H1 (cell line): ENCODE data around the gene IGLL5. TPM values are rescaled to one million over a fixed set of nuclear protein-coding genes. Genes with fewer than 3 reads are reported as not detected.

Experiments used
- CTCF ChIA-PET: fragments of 300-600 bp; sonication (Branson Sonifier 250); formaldehyde crosslinking; loops from one replicate; lab custom pipeline; 2021; ENCODE audit not compliant: partially characterized antibody; lab: Charles Lee
- POLR2A ChIA-PET: fragments of 300-600 bp; sonication (Branson Sonifier 250); formaldehyde crosslinking; loops from one replicate; lab custom pipeline; 2021; ENCODE audit warnings: inconsistent platforms; ENCODE audit not compliant: partially characterized antibody; lab: Charles Lee
- DNase-seq, 2 experiments: peaks; one replicate each; pipeline versions ENCODE4 v3.0.0 to v3.0.0-alpha.2; 2010 to 2022; ENCODE audit warnings: low spot score in 2 of 2, low read depth in 1 of 2, mixed read lengths in 1 of 2
- FAIRE-seq: peaks from 2 replicates; lab custom pipeline; 2011; peaks lifted over from hg19 to GRCh38; lab: Jason Lieb, UNC
- H2AFZ ChIP-seq: 2 replicates; pipeline ENCODE4 v1.8.1; 2012; ENCODE audit warnings: low read length, inconsistent platforms
- H2AK5ac ChIP-seq: 2 replicates; pipeline ENCODE4 v1.6.1; 2013; ENCODE audit warnings: low read depth, low read length
- H2BK120ac ChIP-seq: replicated peaks from 2 replicates; pipeline ENCODE3; 2013; ENCODE audit warnings: low read depth, low read length, inconsistent platforms
- H2BK12ac ChIP-seq: 2 replicates; pipeline ENCODE4 v1.6.1; 2013; ENCODE audit warnings: low read depth, low read length
- H2BK15ac ChIP-seq: 2 replicates; pipeline ENCODE4 v1.6.1; 2013; ENCODE audit warnings: low read length
- H2BK20ac ChIP-seq: 2 replicates; pipeline ENCODE4 v1.6.1; 2013; ENCODE audit warnings: low read length
- H2BK5ac ChIP-seq: 2 replicates; pipeline ENCODE4 v1.6.1; 2013; ENCODE audit warnings: low read depth, low read length
- H3K14ac ChIP-seq: 2 replicates; pipeline ENCODE4 v1.6.1; 2013; ENCODE audit warnings: inconsistent platforms; ENCODE audit not compliant: insufficient read length
- H3K18ac ChIP-seq: 2 replicates; pipeline ENCODE4 v1.6.1; 2013; ENCODE audit warnings: low read length; ENCODE audit errors: extremely low read depth
- H3K23ac ChIP-seq: 2 replicates; pipeline ENCODE4 v1.6.1; 2013; ENCODE audit warnings: inconsistent platforms; ENCODE audit not compliant: insufficient read length
- H3K23me2 ChIP-seq: 2 replicates; pipeline ENCODE4 v1.6.1; 2013; ENCODE audit warnings: low read depth, low read length
- H3K27ac ChIP-seq: 2 replicates; pipeline ENCODE4 v1.6.1; 2011; ENCODE audit warnings: low read depth, low read length, inconsistent platforms
- H3K27me3 ChIP-seq, 4 experiments: replicated peaks in 1 of 4; 1 replicate in 1 of 4; 2 replicates in 3 of 4; pipeline versions ENCODE4 v1.6.1 to v1.8.1; 2011 to 2013; ENCODE audit warnings: low read length in 3 of 4, mild to moderate bottlenecking in 3 of 4, inconsistent platforms in 2 of 4, mixed read lengths in 2 of 4, moderate library complexity in 1 of 4; ENCODE audit not compliant: control insufficient read depth in 3 of 4, insufficient read depth in 3 of 4; ENCODE audit errors: extremely low read depth in 1 of 4
- H3K36me3 ChIP-seq, 4 experiments: 2 replicates each; pipeline versions ENCODE4 v1.6.1 to v1.8.1; 2011 to 2013; ENCODE audit warnings: mild to moderate bottlenecking in 4 of 4, low read length in 3 of 4, moderate library complexity in 2 of 4, control low read depth in 1 of 4, inconsistent platforms in 1 of 4; ENCODE audit not compliant: insufficient read depth in 4 of 4, control insufficient read depth in 2 of 4
- H3K4ac ChIP-seq: replicated peaks from 2 replicates; pipeline ENCODE3; 2013; ENCODE audit warnings: low read length, low read depth, mixed read lengths, inconsistent platforms; ENCODE audit not compliant: insufficient read length
- H3K4me1 ChIP-seq, 4 experiments: replicated peaks in 1 of 4; 1 replicate in 1 of 4; 2 replicates in 3 of 4; pipeline versions ENCODE4 v1.6.1 to v1.8.1; 2011 to 2013; ENCODE audit warnings: low read length in 3 of 4, inconsistent platforms in 2 of 4, mixed read lengths in 1 of 4; ENCODE audit not compliant: insufficient read depth in 4 of 4, control insufficient read depth in 3 of 4
- H3K4me2 ChIP-seq, 2 experiments: 2 replicates each; pipeline versions ENCODE4 v1.6.1 to v1.8.1; 2011 to 2013; ENCODE audit warnings: low read depth in 2 of 2, low read length in 2 of 2, control low read depth in 1 of 2, inconsistent platforms in 1 of 2, mild to moderate bottlenecking in 1 of 2; ENCODE audit not compliant: insufficient read depth in 1 of 2
- H3K4me3 ChIP-seq, 4 experiments: fragments of 200-600, 300-600 bp in 1 of 4; sonication (generic), shearing (Covaris generic), sonication (Bioruptor Twin) in 1 of 4; 2 replicates each; pipeline versions ENCODE4 v1.5.1 to v1.8.1; 2011 to 2016; ENCODE audit warnings: low read length in 4 of 4, low read depth in 3 of 4, control low read depth in 2 of 4, inconsistent platforms in 2 of 4, mild to moderate bottlenecking in 2 of 4, mixed read lengths in 1 of 4, moderate library complexity in 1 of 4; ENCODE audit not compliant: insufficient read depth in 2 of 4; ENCODE audit errors: extremely low read depth in 1 of 4
- H3K56ac ChIP-seq: replicated peaks from 2 replicates; pipeline ENCODE3; 2013; ENCODE audit warnings: low read depth, mild to moderate bottlenecking, mixed read lengths, low read length, inconsistent platforms; ENCODE audit not compliant: insufficient read length
- H3K79me1 ChIP-seq: 2 replicates; pipeline ENCODE4 v1.6.1; 2013; ENCODE audit warnings: low read depth, low read length, control low read depth
- H3K79me2 ChIP-seq, 2 experiments: 2 replicates each; pipeline versions ENCODE4 v1.6.1 to v1.8.1; 2012 to 2013; ENCODE audit warnings: low read length in 2 of 2, mild to moderate bottlenecking in 2 of 2, inconsistent platforms in 1 of 2; ENCODE audit not compliant: insufficient read depth in 2 of 2, control insufficient read depth in 1 of 2
- H3K9ac ChIP-seq, 4 experiments: replicated peaks in 1 of 4; 1 replicate in 1 of 4; 2 replicates in 3 of 4; pipeline versions ENCODE4 v1.6.1 to v1.8.1; 2011 to 2013; ENCODE audit warnings: low read depth in 3 of 4, low read length in 3 of 4, control low read depth in 2 of 4, mild to moderate bottlenecking in 2 of 4, moderate library complexity in 2 of 4, inconsistent platforms in 1 of 4; ENCODE audit errors: extremely low read depth in 1 of 4
- H3K9me3 ChIP-seq, 2 experiments: 2 replicates each; pipeline versions ENCODE4 v1.6.1 to v1.8.1; 2012 to 2013; ENCODE audit warnings: mild to moderate bottlenecking in 2 of 2, moderate library complexity in 2 of 2, control low read depth in 1 of 2, inconsistent platforms in 1 of 2, low read depth in 1 of 2, low read length in 1 of 2, mixed read lengths in 1 of 2; ENCODE audit not compliant: insufficient read depth in 2 of 2
- H4K20me1 ChIP-seq, 2 experiments: replicated peaks in 1 of 2; 2 replicates each; pipeline versions ENCODE3 to v1.8.1; 2011 to 2013; ENCODE audit warnings: inconsistent platforms in 2 of 2, low read length in 2 of 2, mild to moderate bottlenecking in 1 of 2; ENCODE audit not compliant: insufficient read depth in 2 of 2, control insufficient read depth in 1 of 2
- H4K5ac ChIP-seq: 2 replicates; pipeline ENCODE4 v1.6.1; 2013; ENCODE audit warnings: low read length, low read depth, mixed read lengths, inconsistent platforms; ENCODE audit not compliant: insufficient read length
- H4K8ac ChIP-seq: 2 replicates; pipeline ENCODE4 v1.8.0; 2013; ENCODE audit warnings: mild to moderate bottlenecking, moderate library complexity, low read length, inconsistent platforms; ENCODE audit not compliant: insufficient read depth; ENCODE audit errors: extremely low read depth
- H4K91ac ChIP-seq: replicated peaks from 2 replicates; pipeline ENCODE3; 2013; ENCODE audit warnings: low read length, mixed read lengths, inconsistent platforms; ENCODE audit not compliant: insufficient read length
- CHD1 ChIP-seq: IDR thresholded peaks from 2 replicates; pipeline ENCODE4 v1.6.1; 2012; ENCODE audit warnings: low read depth, low read length, improper control_type of control experiment
- CREB1 ChIP-seq: IDR thresholded peaks from 2 replicates; pipeline ENCODE4 v1.6.1; 2012; ENCODE audit warnings: inconsistent platforms
- E2F6 ChIP-seq: IDR thresholded peaks from 2 replicates; pipeline ENCODE4 v1.6.1; 2012; ENCODE audit warnings: inconsistent platforms
- GTF2F1 ChIP-seq: IDR thresholded peaks from 2 replicates; pipeline ENCODE4 v1.6.1; 2012; ENCODE audit warnings: low read depth, low read length, improper control_type of control experiment, borderline replicate concordance
- HDAC2 ChIP-seq, 2 experiments: fragments of 300-600 bp in 1 of 2; sonication (generic) in 1 of 2; IDR thresholded peaks; 2 replicates each; pipeline ENCODE4 v1.6.1; 2011 to 2012; ENCODE audit warnings: low read depth in 2 of 2, low read length in 2 of 2, mild to moderate bottlenecking in 2 of 2, moderate library complexity in 2 of 2, borderline replicate concordance in 1 of 2, inconsistent platforms in 1 of 2
- JUND ChIP-seq: IDR thresholded peaks from 2 replicates; pipeline ENCODE4 v1.6.1; 2011; ENCODE audit warnings: mild to moderate bottlenecking, improper control_type of control experiment, low read length
- MAFK ChIP-seq: IDR thresholded peaks from 2 replicates; pipeline ENCODE4 v1.6.1; 2012; ENCODE audit warnings: low read depth, mild to moderate bottlenecking, improper control_type of control experiment, low read length
- NANOG ChIP-seq: IDR thresholded peaks from 2 replicates; pipeline ENCODE4 v1.6.1; 2011; ENCODE audit warnings: low read length, low read depth, mild to moderate bottlenecking, inconsistent platforms; ENCODE audit not compliant: insufficient read depth, poor library complexity, severe bottlenecking
- POLR2AphosphoS5 ChIP-seq: IDR thresholded peaks from 2 replicates; pipeline ENCODE4 v1.6.1; 2011; ENCODE audit warnings: low read depth, low read length
- RFX5 ChIP-seq: IDR thresholded peaks from 2 replicates; pipeline ENCODE4 v1.6.1; 2011; ENCODE audit warnings: low read depth, low read length, improper control_type of control experiment, borderline replicate concordance
- SP2 ChIP-seq: IDR thresholded peaks from 2 replicates; pipeline ENCODE4 v1.6.1; 2012; ENCODE audit warnings: mild to moderate bottlenecking, low read length, inconsistent platforms
- SP4 ChIP-seq: IDR thresholded peaks from 2 replicates; pipeline ENCODE4 v1.6.1; 2012; ENCODE audit warnings: low read length, inconsistent platforms
- TAF1 ChIP-seq: IDR thresholded peaks from 2 replicates; pipeline ENCODE4 v1.6.1; 2011; ENCODE audit warnings: mild to moderate bottlenecking, low read depth, low read length
- WGBS, 2 experiments: shearing (Covaris generic) in 1 of 2; methylation state at CpG; one replicate each; pipeline versions ENCODE4 v1.1.6 to v1.1.7; 2013 to 2015; ENCODE audit warnings: low lambda C conversion rate in 2 of 2, mixed read lengths in 2 of 2, inconsistent platforms in 1 of 2, low coverage in 1 of 2, missing lambda C conversion rate in 1 of 2; ENCODE audit not compliant: insufficient replicate concordance in 2 of 2, insufficient coverage in 1 of 2, insufficient read length in 1 of 2; ENCODE audit errors: extremely low coverage in 1 of 2, missing lambda C conversion rate in 1 of 2; 5-methylcytosine and 5-hydroxymethylcytosine counted together
- polyA plus RNA-seq, 7 experiments: library from polyadenylated mRNA; depleted of rRNA in 3 of 7; stranded (reverse) in 5 of 7; unstranded in 2 of 7; fragments of >200 nt in 5 of 7; fragments of 200-250 nt in 2 of 7; gene quantifications; 1 replicate in 5 of 7; 2 replicates in 1 of 7; 4 replicates in 1 of 7; pipeline versions ENCODE4 v1.2.1 to v1.2.3, GENCODE V29; 2011 to 2013; ENCODE audit warnings: missing spikeins in 2 of 7, mixed read lengths in 2 of 7
- total RNA-seq: library from RNA; stranded (reverse); fragmentation: NEBNext Ultra II Directional; extraction: Animal tissue kit (Norgen Biotek cat#: 25700); gene quantifications from 2 replicates; pipeline ENCODE4 v1.2.1, GENCODE V29; 2021

The IGLL5 gene
- total and polyA plus RNA-seq, 2 of the 8 experiments (the other 6 are each of a cell fraction or from before 2014, with no cell fraction given) = not detected

DNA sequence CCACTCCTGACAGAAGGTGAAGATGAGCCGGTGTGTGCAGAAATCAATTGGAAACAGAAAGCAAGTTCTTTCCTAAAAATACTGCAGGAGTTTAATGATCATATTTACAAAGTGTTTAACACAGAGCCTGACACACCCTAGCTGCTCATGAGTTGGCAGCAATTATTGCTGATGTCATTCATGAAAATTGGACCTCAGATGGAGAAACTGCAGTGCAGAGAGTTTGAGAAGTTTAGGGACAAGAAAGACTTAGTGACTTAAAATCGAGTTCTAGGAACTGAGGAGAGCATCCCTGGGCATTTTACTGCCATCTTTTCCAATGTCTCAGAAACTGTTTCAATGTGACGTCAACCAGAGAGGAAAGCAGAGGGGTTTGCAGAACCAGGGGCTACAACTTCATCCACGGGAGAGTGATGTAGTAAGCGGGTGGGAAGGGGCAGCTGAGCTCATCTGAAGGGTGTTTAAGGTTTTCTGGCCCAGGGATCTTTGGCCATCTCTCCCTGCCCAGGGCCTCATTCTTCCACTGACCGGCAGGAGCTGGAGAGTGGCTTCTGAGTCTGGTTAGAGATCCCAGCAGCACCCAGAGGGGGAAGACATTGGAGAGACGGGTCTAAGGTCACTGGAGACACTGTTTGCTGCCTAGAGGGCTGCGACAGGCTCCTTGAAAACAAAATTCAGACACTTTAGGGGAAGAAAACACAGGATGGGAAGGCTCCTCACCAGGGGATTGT, 21.1 kb upstream of the IGLL5 start:
- 66% methylated on average over 8 of the region's 8 CpGs; no CpG with 5 or more reads in 1 of the 2 experiments for WGBS, 2 experiments
- Histone ChIP-seq H3K56ac (no peak overlapping the region), H4K20me1 (no peaks in the 10 kb centered on the region), H3K79me2 (no peaks in the 10 kb centered on the region), H3K9me3 (peaks cover 15 to 53% of the 10 kb centered on the region in 2 experiments; a peak in 3 of 4 replicates), H3K9ac (no peak overlapping the region), H3K4ac (no peak overlapping the region), H3K23ac (no peak overlapping the region), H3K18ac (no peak overlapping the region), H3K36me3 (no peaks in the 10 kb centered on the region), H3K14ac (no peak overlapping the region), H4K5ac (no peak overlapping the region), H2BK15ac (no peak overlapping the region), H2BK120ac (no peak overlapping the region), H2BK5ac (no peak overlapping the region), H3K27ac (no peak overlapping the region), H2AK5ac (no peak overlapping the region), H3K4me1 (no peaks in the 10 kb centered on the region), H2BK12ac (no peak overlapping the region), H2AFZ (no peak overlapping the region), H3K79me1 (no peaks in the 10 kb centered on the region), H4K91ac (no peak overlapping the region), H3K27me3 (peaks cover 14 to 42% (median 27%) of the 10 kb centered on the region in 4 experiments), H2BK20ac (no peak overlapping the region), H3K4me3 (no peak overlapping the region), H3K23me2 (no peaks in the 10 kb centered on the region), H3K4me2 (no peak overlapping the region), H4K8ac (no peak overlapping the region)
- no peak for DNase-seq
- no peak for FAIRE-seq
- CTCF ChIA-PET = no interaction called here
- POLR2A ChIA-PET = no interaction called here
- TF ChIP-seq RFX5 = no peak
- TF ChIP-seq GTF2F1 = no peak
- no peak for TF ChIP-seq CREB1
- no peak for TF ChIP-seq SP4
- no peak for TF ChIP-seq SP2
- no peak for TF ChIP-seq NANOG
- TF ChIP-seq CHD1 = no peak
- TF ChIP-seq HDAC2 (IDR thresholded peaks at IDR 0.05; ENCODE audit: borderline replicate concordance in 1 of 2, low read depth in 2 of 2, low read length in 2 of 2) = no peak
- no peak for TF ChIP-seq JUND
- TF ChIP-seq TAF1 = no peak
- no peak for TF ChIP-seq MAFK
- no peak for TF ChIP-seq E2F6
- no peak for TF ChIP-seq POLR2AphosphoS5
